K562 treated with DMSO at 1 percent for 12 hours (cell line): ENCODE data around the gene ZBTB20. TPM values are rescaled to one million over a fixed set of nuclear protein-coding genes. Genes with fewer than 3 reads are reported as not detected.

Experiments used
- total RNA-seq: library from RNA; unstranded; fragments of 300-600 nt; gene quantifications from 2 replicates; pipeline ENCODE4 v1.2.3, GENCODE V29; 2022; ENCODE audit not compliant: insufficient read depth

The ZBTB20 gene
- total RNA-seq = 0.21 TPM in 1 of 2 replicates, not detected in the other

GRCh38 chr3:115146418-115147328 is at the start of gene ZBTB20:
Gene ZBTB20, minus strand, starts transcription at chr3:115147288.

GRCh38 chr3:114293838-114294535 is 853.1 kb downstream of the ZBTB20 start, which contains the start of gene TIGIT:
Gene TIGIT, plus strand, starts transcription at chr3:114294028. Its CDS starts 34 bp downstream, at chr3:114294062.

